Measurements from ENCODE around the gene PCDHGC3. TPM values are rescaled to one million over a fixed set of nuclear protein-coding genes. Genes with fewer than 3 reads are reported as not detected.

Gene PCDHGC3
- total RNA-seq, 2 experiments from 2014 or later, result 27.2 to 59.7 TPM

- ChIA-PET CTCF (ENCODE audit: unreplicated experiment) (interaction anchor here (1.3 to 11.2 kb wide), 2 partner anchors 16 to 52 kb away, joined by 4 to 138 read pairs; partner anchors contain the start of gene PCDHGC3), POLR2A (interaction anchor here (0.6 to 13.7 kb wide), 8 partner anchors 16 to 1122 kb away, joined by 3 to 328 read pairs (median 6); partner anchors contain the start of gene PCDHGC3)
- Histone ChIP-seq H3K9me3 (ENCODE audit: low read length) (no peaks in the 10 kb centered on the region), H3K4me2 (ENCODE audit: low read length) (peak overlapping the region; percentile 85), H4K20me1 (ENCODE audit: insufficient read depth, low read length) (no peaks in the 10 kb centered on the region), H2AFZ (ENCODE audit: low read length) (no peak overlapping the region), H3K4me3 (ENCODE audit: low read depth, low read length, poor library complexity, severe bottlenecking) (peak overlapping the region; percentile 66), H3K79me2 (ENCODE audit: insufficient read depth, low read depth, low read length) (peaks cover 31% of the 10 kb centered on the region; the same call in 1 of the 2 replicates), H3K4me1 (ENCODE audit: insufficient read depth, low read length, poor library complexity, severe bottlenecking) (peaks cover 96% of the 10 kb centered on the region), H3K9me2 (ENCODE audit: insufficient read depth, low read length) (no peaks in the 10 kb centered on the region), H3K36me3 (ENCODE audit: insufficient read depth, low read length) (peaks cover 72% of the 10 kb centered on the region), H3K27ac (ENCODE audit: low read depth, low read length, poor library complexity, severe bottlenecking) (peak overlapping the region; percentile 98)
- no peak for DNase-seq (ENCODE audit: low spot score)
- no peak for TF ChIP-seq EZH2phosphoT487 (IDR thresholded peaks at IDR 0.05; ENCODE audit: borderline replicate concordance, low read depth, low read length)
- TF ChIP-seq, protein P1, sequence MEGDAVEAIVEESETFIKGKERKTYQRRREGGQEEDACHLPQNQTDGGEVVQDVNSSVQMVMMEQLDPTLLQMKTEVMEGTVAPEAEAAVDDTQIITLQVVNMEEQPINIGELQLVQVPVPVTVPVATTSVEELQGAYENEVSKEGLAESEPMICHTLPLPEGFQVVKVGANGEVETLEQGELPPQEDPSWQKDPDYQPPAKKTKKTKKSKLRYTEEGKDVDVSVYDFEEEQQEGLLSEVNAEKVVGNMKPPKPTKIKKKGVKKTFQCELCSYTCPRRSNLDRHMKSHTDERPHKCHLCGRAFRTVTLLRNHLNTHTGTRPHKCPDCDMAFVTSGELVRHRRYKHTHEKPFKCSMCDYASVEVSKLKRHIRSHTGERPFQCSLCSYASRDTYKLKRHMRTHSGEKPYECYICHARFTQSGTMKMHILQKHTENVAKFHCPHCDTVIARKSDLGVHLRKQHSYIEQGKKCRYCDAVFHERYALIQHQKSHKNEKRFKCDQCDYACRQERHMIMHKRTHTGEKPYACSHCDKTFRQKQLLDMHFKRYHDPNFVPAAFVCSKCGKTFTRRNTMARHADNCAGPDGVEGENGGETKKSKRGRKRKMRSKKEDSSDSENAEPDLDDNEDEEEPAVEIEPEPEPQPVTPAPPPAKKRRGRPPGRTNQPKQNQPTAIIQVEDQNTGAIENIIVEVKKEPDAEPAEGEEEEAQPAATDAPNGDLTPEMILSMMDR (conservative IDR thresholded peaks at IDR 0.05; ENCODE audit: low read length), result no peak
- BruUV-seq (replicated peaks), result no TSS peak
- intact Hi-C loops (cut with micrococcal nuclease; ENCODE audit: unreplicated experiment), result loop anchor here (5.0 kb wide), 1 partner anchor 110 kb away; the partner anchor contains the start of genes HDAC3 and RELL2
These were observed 51.7 kb downstream of the PCDHGC3 start for GRCh38 chr5:141527426-141527825.

Other genes with a start within 250 kb of the PCDHGC3 start
- not detected in 2 replicates for gene PCDHB15, start 230.6 kb upstream of the PCDHGC3 start, total RNA-seq (2014; rRNA removed; shearing (Covaris generic))
- not detected in 2 replicates for gene PCDHB15, start 230.6 kb upstream of the PCDHGC3 start, total RNA-seq (2022)
- gene SLC25A2, start 171.9 kb upstream of the PCDHGC3 start, total RNA-seq (2014; rRNA removed; shearing (Covaris generic)), result 0.16 and 0.95 TPM in 2 replicates
- gene SLC25A2, start 171.9 kb upstream of the PCDHGC3 start, total RNA-seq (2022), result 0.70 and 1.6 TPM in 2 replicates
- gene TAF7, start 155.2 kb upstream of the PCDHGC3 start, total RNA-seq (2014; rRNA removed; shearing (Covaris generic)), result 115 and 126 TPM in 2 replicates
- gene TAF7, start 155.2 kb upstream of the PCDHGC3 start, total RNA-seq (2022), result 103 and 113 TPM in 2 replicates
- 1.3 and 1.8 TPM in 2 replicates for gene PCDHGA1, start 145.5 kb upstream of the PCDHGC3 start, total RNA-seq (2014; rRNA removed; shearing (Covaris generic))
- 1.7 and 1.9 TPM in 2 replicates for gene PCDHGA1, start 145.5 kb upstream of the PCDHGC3 start, total RNA-seq (2022)
- gene PCDHGA2, start 137.2 kb upstream of the PCDHGC3 start, total RNA-seq (2014; rRNA removed; shearing (Covaris generic)), result 0.19 and 0.51 TPM in 2 replicates
- 0.74 and 1.1 TPM in 2 replicates for gene PCDHGA2, start 137.2 kb upstream of the PCDHGC3 start, total RNA-seq (2022)
- 0.21 and 0.25 TPM in 2 replicates for gene PCDHGA3, start 132.1 kb upstream of the PCDHGC3 start, total RNA-seq (2014; rRNA removed; shearing (Covaris generic))
- 0.36 and 0.65 TPM in 2 replicates for gene PCDHGA3, start 132.1 kb upstream of the PCDHGC3 start, total RNA-seq (2022)
- 2.8 and 4.1 TPM in 2 replicates for gene PCDHGB1, start 125.9 kb upstream of the PCDHGC3 start, total RNA-seq (2014; rRNA removed; shearing (Covaris generic))
- gene PCDHGB1, start 125.9 kb upstream of the PCDHGC3 start, total RNA-seq (2022), result 2.8 and 3.0 TPM in 2 replicates
- 1.9 and 3.5 TPM in 2 replicates for gene PCDHGA4, start 120.9 kb upstream of the PCDHGC3 start, total RNA-seq (2014; rRNA removed; shearing (Covaris generic))
- gene PCDHGA4, start 120.9 kb upstream of the PCDHGC3 start, total RNA-seq (2022), result 1.8 and 1.9 TPM in 2 replicates
- 8.3 and 9.3 TPM in 2 replicates for gene PCDHGB2, start 116.0 kb upstream of the PCDHGC3 start, total RNA-seq (2014; rRNA removed; shearing (Covaris generic))
- gene PCDHGB2, start 116.0 kb upstream of the PCDHGC3 start, total RNA-seq (2022), result 9.2 and 10.9 TPM in 2 replicates
- gene PCDHGA5, start 111.8 kb upstream of the PCDHGC3 start, total RNA-seq (2014; rRNA removed; shearing (Covaris generic)), result 5.2 and 6.1 TPM in 2 replicates
- gene PCDHGA5, start 111.8 kb upstream of the PCDHGC3 start, total RNA-seq (2022), result 4.6 and 4.9 TPM in 2 replicates
- 3.5 and 5.8 TPM in 2 replicates for gene PCDHGB3, start 105.7 kb upstream of the PCDHGC3 start, total RNA-seq (2014; rRNA removed; shearing (Covaris generic))
- gene PCDHGB3, start 105.7 kb upstream of the PCDHGC3 start, total RNA-seq (2022), result 6.1 and 6.3 TPM in 2 replicates
- 6.3 and 7.2 TPM in 2 replicates for gene PCDHGA6, start 102.1 kb upstream of the PCDHGC3 start, total RNA-seq (2014; rRNA removed; shearing (Covaris generic))
- gene PCDHGA6, start 102.1 kb upstream of the PCDHGC3 start, total RNA-seq (2022), result 5.5 and 6.2 TPM in 2 replicates
- 4.7 and 6.4 TPM in 2 replicates for gene PCDHGA7, start 93.2 kb upstream of the PCDHGC3 start, total RNA-seq (2014; rRNA removed; shearing (Covaris generic))
- gene PCDHGA7, start 93.2 kb upstream of the PCDHGC3 start, total RNA-seq (2022), result 5.6 TPM in 2 replicates
- gene PCDHGB4, start 88.3 kb upstream of the PCDHGC3 start, total RNA-seq (2014; rRNA removed; shearing (Covaris generic)), result 8.7 and 9.3 TPM in 2 replicates
- gene PCDHGB4, start 88.3 kb upstream of the PCDHGC3 start, total RNA-seq (2022), result 6.5 and 6.9 TPM in 2 replicates
- gene PCDHGA8, start 83.3 kb upstream of the PCDHGC3 start, total RNA-seq (2014; rRNA removed; shearing (Covaris generic)), result 5.0 and 5.3 TPM in 2 replicates
- 3.8 and 4.7 TPM in 2 replicates for gene PCDHGA8, start 83.3 kb upstream of the PCDHGC3 start, total RNA-seq (2022)
- 3.8 and 5.1 TPM in 2 replicates for gene PCDHGB5, start 78.0 kb upstream of the PCDHGC3 start, total RNA-seq (2014; rRNA removed; shearing (Covaris generic))
- gene PCDHGB5, start 78.0 kb upstream of the PCDHGC3 start, total RNA-seq (2022), result 7.1 and 8.6 TPM in 2 replicates
- gene PCDHGA9, start 73.2 kb upstream of the PCDHGC3 start, total RNA-seq (2014; rRNA removed; shearing (Covaris generic)), result 3.7 and 5.9 TPM in 2 replicates
- 5.2 and 5.7 TPM in 2 replicates for gene PCDHGA9, start 73.2 kb upstream of the PCDHGC3 start, total RNA-seq (2022)
- gene PCDHGB6, start 67.9 kb upstream of the PCDHGC3 start, total RNA-seq (2014; rRNA removed; shearing (Covaris generic)), result 3.2 and 4.7 TPM in 2 replicates
- gene PCDHGB6, start 67.9 kb upstream of the PCDHGC3 start, total RNA-seq (2022), result 4.1 and 4.5 TPM in 2 replicates
- 2.7 and 4.9 TPM in 2 replicates for gene PCDHGA10, start 63.0 kb upstream of the PCDHGC3 start, total RNA-seq (2014; rRNA removed; shearing (Covaris generic))
- gene PCDHGA10, start 63.0 kb upstream of the PCDHGC3 start, total RNA-seq (2022), result 3.4 and 3.9 TPM in 2 replicates
- gene PCDHGB7, start 58.3 kb upstream of the PCDHGC3 start, total RNA-seq (2014; rRNA removed; shearing (Covaris generic)), result 3.3 and 3.9 TPM in 2 replicates
- gene PCDHGB7, start 58.3 kb upstream of the PCDHGC3 start, total RNA-seq (2022), result 4.5 and 5.4 TPM in 2 replicates
- 4.8 and 6.8 TPM in 2 replicates for gene PCDHGA11, start 54.9 kb upstream of the PCDHGC3 start, total RNA-seq (2014; rRNA removed; shearing (Covaris generic))
- 3.4 and 4.1 TPM in 2 replicates for gene PCDHGA11, start 54.9 kb upstream of the PCDHGC3 start, total RNA-seq (2022)
- 2.6 and 3.9 TPM in 2 replicates for gene PCDHGA12, start 45.5 kb upstream of the PCDHGC3 start, total RNA-seq (2014; rRNA removed; shearing (Covaris generic))
- gene PCDHGA12, start 45.5 kb upstream of the PCDHGC3 start, total RNA-seq (2022), result 3.0 and 3.4 TPM in 2 replicates
- 6.3 and 8.4 TPM in 2 replicates for gene PCDHGC4, start 9.1 kb downstream of the PCDHGC3 start, total RNA-seq (2014; rRNA removed; shearing (Covaris generic))
- 6.4 and 7.0 TPM in 2 replicates for gene PCDHGC4, start 9.1 kb downstream of the PCDHGC3 start, total RNA-seq (2022)
- 3.0 and 4.4 TPM in 2 replicates for gene PCDHGC5, start 13.1 kb downstream of the PCDHGC3 start, total RNA-seq (2014; rRNA removed; shearing (Covaris generic))
- gene PCDHGC5, start 13.1 kb downstream of the PCDHGC3 start, total RNA-seq (2022), result 5.0 and 5.4 TPM in 2 replicates
- 64.9 and 78.8 TPM in 2 replicates for gene DIAPH1, start 143.0 kb downstream of the PCDHGC3 start, total RNA-seq (2014; rRNA removed; shearing (Covaris generic))
- 143 and 174 TPM in 2 replicates for gene DIAPH1, start 143.0 kb downstream of the PCDHGC3 start, total RNA-seq (2022)
- gene HDAC3, start 160.9 kb downstream of the PCDHGC3 start, total RNA-seq (2014; rRNA removed; shearing (Covaris generic)), result 78.8 and 85.4 TPM in 2 replicates
- 83.6 and 85.3 TPM in 2 replicates for gene HDAC3, start 160.9 kb downstream of the PCDHGC3 start, total RNA-seq (2022)
- gene RELL2, start 161.0 kb downstream of the PCDHGC3 start, total RNA-seq (2014; rRNA removed; shearing (Covaris generic)), result 28.0 and 29.8 TPM in 2 replicates
- gene RELL2, start 161.0 kb downstream of the PCDHGC3 start, total RNA-seq (2022), result 37.9 and 43.1 TPM in 2 replicates
- 31.9 and 49.0 TPM in 2 replicates for gene FCHSD1, start 175.5 kb downstream of the PCDHGC3 start, total RNA-seq (2014; rRNA removed; shearing (Covaris generic))
- gene FCHSD1, start 175.5 kb downstream of the PCDHGC3 start, total RNA-seq (2022), result 55.3 and 60.8 TPM in 2 replicates
- gene ARAP3, start 206.3 kb downstream of the PCDHGC3 start, total RNA-seq (2014; rRNA removed; shearing (Covaris generic)), result not detected in 2 replicates
- gene ARAP3, start 206.3 kb downstream of the PCDHGC3 start, total RNA-seq (2022), result not detected in 2 replicates